ENCODE measurements around the gene FLT3.

FLT3 gene

GRCh38 chr13:27978301-27978968 lies 121.9 kb downstream of the FLT3 start:
- TF ChIP-seq ZNF174 (tag by site-specific recombination; IDR thresholded peaks at IDR 0.05) (no peak), ZNF335 (tag by site-specific recombination; conservative IDR thresholded peaks at IDR 0.05) (0 out of 2 replicates have a peak, but pooled peaks have one; percentile 14)
- TF ChIP-seq, protein P1, sequence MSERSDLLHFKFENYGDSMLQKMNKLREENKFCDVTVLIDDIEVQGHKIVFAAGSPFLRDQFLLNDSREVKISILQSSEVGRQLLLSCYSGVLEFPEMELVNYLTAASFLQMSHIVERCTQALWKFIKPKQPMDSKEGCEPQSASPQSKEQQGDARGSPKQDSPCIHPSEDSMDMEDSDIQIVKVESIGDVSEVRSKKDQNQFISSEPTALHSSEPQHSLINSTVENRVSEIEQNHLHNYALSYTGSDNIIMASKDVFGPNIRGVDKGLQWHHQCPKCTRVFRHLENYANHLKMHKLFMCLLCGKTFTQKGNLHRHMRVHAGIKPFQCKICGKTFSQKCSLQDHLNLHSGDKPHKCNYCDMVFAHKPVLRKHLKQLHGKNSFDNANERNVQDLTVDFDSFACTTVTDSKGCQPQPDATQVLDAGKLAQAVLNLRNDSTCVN (tag by site-specific recombination; optimal IDR thresholded peaks at IDR 0.05): peak; percentile 35
- Histone ChIP-seq H3K27ac (ENCODE audit: extremely low read depth, low read depth, low read length) (peak overlapping the region; percentile 46; the same call in 1 of the 2 replicates), H3K36me3 (ENCODE audit: control insufficient read depth in 2 of 2, insufficient read depth in 1 of 2, low read length in 2 of 2) (no peaks in the 10 kb centered on the region), H3K9me3 (ENCODE audit: control insufficient read depth, insufficient read depth, low read depth, low read length) (no peaks in the 10 kb centered on the region), H3K4me1 (ENCODE audit: control insufficient read depth, insufficient read depth, low read length) (no peaks in the 10 kb centered on the region), H3K4me3 (ENCODE audit: low read depth, low read length) (peak overlapping the region; percentile 26)
- ChIA-PET CTCF (interaction anchor here (0.6 to 1.3 kb wide), 4 partner anchors 18 to 152 kb away, joined by 3 to 4 read pairs (median 3); no protein-coding TSS in a partner anchor), POLR2A (no interaction called here)

- peak overlapping the region; percentile 46; the same call in 1 of the 2 replicates for H3K27ac ChIP-seq (ENCODE audit: extremely low read depth, low read depth, low read length)
- ChIA-PET POLR2A (no interaction called here), CTCF (interaction anchor here (0.6 to 1.4 kb wide), 5 partner anchors 24 to 207 kb away, joined by 3 to 4 read pairs (median 3); no protein-coding TSS in a partner anchor)
- no peaks in the 10 kb centered on the region for H3K9me3 ChIP-seq (ENCODE audit: control insufficient read depth, insufficient read depth, low read depth, low read length)
- no peak for TF ChIP-seq ZNF341 (tag by site-specific recombination; IDR thresholded peaks at IDR 0.05; ENCODE audit: low read depth)
- no peak for TF ChIP-seq ZNF202 (tag by site-specific recombination; IDR thresholded peaks at IDR 0.05; ENCODE audit: borderline replicate concordance)
- TF ChIP-seq ZBTB8A (tag by site-specific recombination; IDR thresholded peaks at IDR 0.05): no peak
- TF ChIP-seq ZNF223 (tag by site-specific recombination; IDR thresholded peaks at IDR 0.05): no peak
- TF ChIP-seq ZNF280C (tag by site-specific recombination; IDR thresholded peaks at IDR 0.05): no peak
- H3K4me1 ChIP-seq (ENCODE audit: control insufficient read depth, insufficient read depth, low read length): no peaks in the 10 kb centered on the region
- peak overlapping the region; percentile 26; the same call in 1 of the 2 replicates for H3K4me3 ChIP-seq (ENCODE audit: low read depth, low read length)
- no peaks in the 10 kb centered on the region for H3K36me3 ChIP-seq (ENCODE audit: control insufficient read depth in 2 of 2, insufficient read depth in 1 of 2, low read length in 2 of 2)
Observed at GRCh38 chr13:27977476-27978300, 122.7 kb downstream of the FLT3 start.

DNA sequence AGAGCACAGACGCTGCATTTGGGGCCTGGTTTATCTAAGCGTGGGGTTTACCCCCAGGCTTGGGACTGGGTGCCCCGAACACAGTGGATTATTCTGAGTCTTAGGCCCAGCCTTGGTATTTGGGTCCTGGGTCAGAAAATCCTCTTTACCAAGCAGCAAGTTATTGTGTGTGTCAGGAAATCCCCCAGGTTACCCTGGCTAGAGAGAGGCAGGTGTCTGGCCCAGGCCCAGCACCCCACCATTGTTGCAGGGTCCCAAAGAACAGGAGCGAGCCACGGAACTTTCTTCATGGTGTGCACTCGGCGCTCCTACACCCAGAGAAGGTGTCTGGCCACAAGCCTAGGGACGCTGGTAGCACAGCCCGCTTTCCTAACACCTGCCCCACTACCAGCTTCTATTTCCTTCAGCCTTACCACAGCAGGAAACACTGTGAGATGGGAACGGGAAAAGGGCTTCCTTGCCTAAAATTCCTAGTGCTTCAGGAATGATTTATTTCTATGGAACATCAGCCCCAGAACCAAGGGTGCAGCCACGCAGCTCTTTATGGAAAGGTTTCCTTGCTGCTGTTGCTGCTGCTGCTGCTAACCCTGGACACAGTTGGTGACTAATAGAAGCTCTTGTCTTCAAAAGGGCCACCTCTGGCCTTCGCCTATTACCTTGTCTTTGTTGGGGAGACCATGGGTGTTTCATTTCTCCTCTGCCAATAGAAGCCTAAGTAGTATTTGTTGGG lies 123.8 kb downstream of the FLT3 start:
- no peak overlapping the region for H3K27ac ChIP-seq (ENCODE audit: extremely low read depth, low read depth, low read length)
- H3K9me3 ChIP-seq (ENCODE audit: control insufficient read depth, insufficient read depth, low read depth, low read length): no peaks in the 10 kb centered on the region
- POLR2A ChIA-PET: no interaction called here
- no peak overlapping the region for H3K4me3 ChIP-seq (ENCODE audit: low read depth, low read length)
- no peaks in the 10 kb centered on the region for H3K4me1 ChIP-seq (ENCODE audit: control insufficient read depth, insufficient read depth, low read length)
- CTCF ChIA-PET: interaction anchor here (0.7 to 1.4 kb wide), 3 partner anchors 8 to 206 kb away, joined by 3 to 4 read pairs (median 4); no protein-coding TSS in a partner anchor
- H3K36me3 ChIP-seq (ENCODE audit: control insufficient read depth in 2 of 2, insufficient read depth in 1 of 2, low read length in 2 of 2): no peaks in the 10 kb centered on the region
- TF ChIP-seq, protein P2, sequence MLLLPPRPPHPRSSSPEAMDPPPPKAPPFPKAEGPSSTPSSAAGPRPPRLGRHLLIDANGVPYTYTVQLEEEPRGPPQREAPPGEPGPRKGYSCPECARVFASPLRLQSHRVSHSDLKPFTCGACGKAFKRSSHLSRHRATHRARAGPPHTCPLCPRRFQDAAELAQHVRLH (tag by site-specific recombination; IDR thresholded peaks at IDR 0.05): no peak
- TF ChIP-seq CTCF (tag by site-specific recombination; IDR thresholded peaks at IDR 0.05) (no peak), ZNF37A (tag by site-specific recombination; IDR thresholded peaks at IDR 0.05) (no peak), ZNF843 (tag by site-specific recombination; IDR thresholded peaks at IDR 0.05) (no peak)
- TF ChIP-seq, protein P3, sequence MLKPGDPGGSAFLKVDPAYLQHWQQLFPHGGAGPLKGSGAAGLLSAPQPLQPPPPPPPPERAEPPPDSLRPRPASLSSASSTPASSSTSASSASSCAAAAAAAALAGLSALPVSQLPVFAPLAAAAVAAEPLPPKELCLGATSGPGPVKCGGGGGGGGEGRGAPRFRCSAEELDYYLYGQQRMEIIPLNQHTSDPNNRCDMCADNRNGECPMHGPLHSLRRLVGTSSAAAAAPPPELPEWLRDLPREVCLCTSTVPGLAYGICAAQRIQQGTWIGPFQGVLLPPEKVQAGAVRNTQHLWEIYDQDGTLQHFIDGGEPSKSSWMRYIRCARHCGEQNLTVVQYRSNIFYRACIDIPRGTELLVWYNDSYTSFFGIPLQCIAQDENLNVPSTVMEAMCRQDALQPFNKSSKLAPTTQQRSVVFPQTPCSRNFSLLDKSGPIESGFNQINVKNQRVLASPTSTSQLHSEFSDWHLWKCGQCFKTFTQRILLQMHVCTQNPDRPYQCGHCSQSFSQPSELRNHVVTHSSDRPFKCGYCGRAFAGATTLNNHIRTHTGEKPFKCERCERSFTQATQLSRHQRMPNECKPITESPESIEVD (tag by site-specific recombination; IDR thresholded peaks at IDR 0.05): no peak
